Amniotic epithelial cell (primary cell): ENCODE measurements around the gene FANCI.

Experiments
- DNase-seq: peaks from one replicate; pipeline ENCODE4 v3.0.0-alpha.2; 2010; ENCODE audit warnings: low read depth

The FANCI gene

GRCh38 chr15:89333011-89333860 is 89.5 kb downstream of the FANCI start:
- DNase-seq: no peak

- peak; percentile 7 for DNase-seq
These were observed 90.3 kb downstream of the FANCI start for GRCh38 chr15:89333959-89334509.

- peak; percentile 99 for DNase-seq
These were observed 90.9 kb downstream of the FANCI start, which contains the start of gene POLG for GRCh38 chr15:89334510-89335297. Gene POLG, minus strand, starts transcription at chr15:89334824. Its CDS starts 1,070 bp downstream, at chr15:89333754.

GRCh38 chr15:89335298-89336041 is 91.7 kb downstream of the FANCI start:
- no peak for DNase-seq

- DNase-seq: no peak
These were observed 94.3 kb downstream of the FANCI start for GRCh38 chr15:89338036-89338435.

GRCh38 chr15:89340573-89340972 is 96.8 kb downstream of the FANCI start:
- no peak for DNase-seq

GRCh38 chr15:89341316-89342005 is 97.7 kb downstream of the FANCI start:
- DNase-seq: no peak

GRCh38 chr15:89342840-89343239 is 99.1 kb downstream of the FANCI start:
- DNase-seq: no peak

- no peak for DNase-seq
These were observed 101.5 kb downstream of the FANCI start for GRCh38 chr15:89345248-89345647.

- DNase-seq: no peak
These were observed 102.9 kb downstream of the FANCI start for GRCh38 chr15:89346516-89347231.

- DNase-seq: no peak
These were observed 105.4 kb downstream of the FANCI start for GRCh38 chr15:89349206-89349558.

GRCh38 chr15:89352476-89352875 is 108.7 kb downstream of the FANCI start:
- DNase-seq: no peak

GRCh38 chr15:89353991-89354390 is 110.2 kb downstream of the FANCI start:
- no peak for DNase-seq

GRCh38 chr15:89356634-89357298 is 113.0 kb downstream of the FANCI start:
- no peak for DNase-seq

GRCh38 chr15:89358435-89358754 is 114.6 kb downstream of the FANCI start:
- DNase-seq: no peak

GRCh38 chr15:89358755-89359439 is 115.1 kb downstream of the FANCI start:
- DNase-seq: peak; percentile 46

- DNase-seq: no peak
These were observed 115.9 kb downstream of the FANCI start for GRCh38 chr15:89359471-89360293.

- DNase-seq: no peak
These were observed 116.7 kb downstream of the FANCI start for GRCh38 chr15:89360294-89360971.
